ENCODE data around the gene SPTLC1. TPM values are rescaled to one million over a fixed set of nuclear protein-coding genes. Genes with fewer than 3 reads are reported as not detected.
"Not testable (repeated sequence)": the region's sequence is repeated elsewhere in the genome, so short reads cannot be mapped to it uniquely, and the experiment has no call there.

The SPTLC1 gene
- total RNA-seq, 1 donor = 124 TPM

DNA sequence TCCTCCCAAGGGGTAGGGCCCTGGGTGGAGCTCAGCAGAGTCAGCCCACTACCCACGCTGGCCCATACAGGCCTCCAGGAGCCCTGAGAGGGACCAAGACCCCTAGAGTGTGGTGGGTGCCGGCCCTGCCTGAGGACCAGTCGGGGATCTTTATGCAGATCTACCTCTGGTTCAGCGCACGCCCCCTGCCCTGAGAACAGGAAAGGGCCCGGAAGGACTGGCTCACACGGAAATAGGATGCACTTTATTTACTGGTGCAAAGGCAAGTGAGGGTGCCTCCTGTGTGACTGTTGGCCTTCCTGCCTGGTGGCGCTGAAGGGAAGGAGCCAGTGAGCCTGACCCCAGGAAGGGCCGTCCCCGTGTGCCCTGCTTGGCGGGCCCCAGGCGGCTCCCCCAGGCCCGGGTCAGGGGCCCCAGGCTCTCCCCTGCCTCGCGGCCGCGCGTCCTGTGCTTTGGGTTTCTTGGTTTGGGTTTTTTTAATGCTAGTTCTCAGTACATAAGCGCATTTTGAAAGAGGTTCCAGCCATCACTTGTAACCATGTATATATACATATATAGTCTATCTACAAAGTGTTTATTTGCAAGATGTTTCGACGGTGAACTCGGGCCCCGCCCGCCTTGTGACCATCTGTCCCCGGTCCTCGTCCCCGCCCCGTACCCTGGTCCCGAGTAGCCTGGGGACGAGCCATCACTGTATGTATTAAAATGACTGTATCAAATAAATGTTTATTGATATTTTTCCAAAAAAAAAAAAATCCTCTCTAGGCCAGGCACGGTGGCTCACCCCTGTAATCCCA, 88.8 kb downstream of the SPTLC1 start:
- peaks cover 3% of the 10 kb centered on the region for H3K36me3 ChIP-seq (ENCODE audit: insufficient read depth, low read length)
- H3K27ac ChIP-seq (ENCODE audit: low read depth, low read length) = no peak overlapping the region
- no peak overlapping the region for H3K4me2 ChIP-seq (ENCODE audit: insufficient read depth, low read length)
- H3K4me3 ChIP-seq (ENCODE audit: insufficient read depth, low read length) = no peak overlapping the region
- no peaks in the 10 kb centered on the region for H3K79me2 ChIP-seq (ENCODE audit: insufficient read depth, low read length)
- TF ChIP-seq, protein P1, sequence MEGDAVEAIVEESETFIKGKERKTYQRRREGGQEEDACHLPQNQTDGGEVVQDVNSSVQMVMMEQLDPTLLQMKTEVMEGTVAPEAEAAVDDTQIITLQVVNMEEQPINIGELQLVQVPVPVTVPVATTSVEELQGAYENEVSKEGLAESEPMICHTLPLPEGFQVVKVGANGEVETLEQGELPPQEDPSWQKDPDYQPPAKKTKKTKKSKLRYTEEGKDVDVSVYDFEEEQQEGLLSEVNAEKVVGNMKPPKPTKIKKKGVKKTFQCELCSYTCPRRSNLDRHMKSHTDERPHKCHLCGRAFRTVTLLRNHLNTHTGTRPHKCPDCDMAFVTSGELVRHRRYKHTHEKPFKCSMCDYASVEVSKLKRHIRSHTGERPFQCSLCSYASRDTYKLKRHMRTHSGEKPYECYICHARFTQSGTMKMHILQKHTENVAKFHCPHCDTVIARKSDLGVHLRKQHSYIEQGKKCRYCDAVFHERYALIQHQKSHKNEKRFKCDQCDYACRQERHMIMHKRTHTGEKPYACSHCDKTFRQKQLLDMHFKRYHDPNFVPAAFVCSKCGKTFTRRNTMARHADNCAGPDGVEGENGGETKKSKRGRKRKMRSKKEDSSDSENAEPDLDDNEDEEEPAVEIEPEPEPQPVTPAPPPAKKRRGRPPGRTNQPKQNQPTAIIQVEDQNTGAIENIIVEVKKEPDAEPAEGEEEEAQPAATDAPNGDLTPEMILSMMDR (IDR thresholded peaks at IDR 0.05; ENCODE audit: extremely low read depth, low read depth, low read length) = no peak
- H3K27me3 ChIP-seq (ENCODE audit: insufficient read depth, low read length) = no peaks in the 10 kb centered on the region
- no peaks in the 10 kb centered on the region for H3K4me1 ChIP-seq (ENCODE audit: insufficient read depth, low read length)
- DNase-seq (ENCODE audit: insufficient read length, low spot score, missing footprints) = no peak
- no peaks in the 10 kb centered on the region for H3K9me3 ChIP-seq (ENCODE audit: low read depth, low read length)
- H4K20me1 ChIP-seq (ENCODE audit: insufficient read depth, low read length) = no peaks in the 10 kb centered on the region
- H2AFZ ChIP-seq (ENCODE audit: low read length) = no peak overlapping the region

DNA sequence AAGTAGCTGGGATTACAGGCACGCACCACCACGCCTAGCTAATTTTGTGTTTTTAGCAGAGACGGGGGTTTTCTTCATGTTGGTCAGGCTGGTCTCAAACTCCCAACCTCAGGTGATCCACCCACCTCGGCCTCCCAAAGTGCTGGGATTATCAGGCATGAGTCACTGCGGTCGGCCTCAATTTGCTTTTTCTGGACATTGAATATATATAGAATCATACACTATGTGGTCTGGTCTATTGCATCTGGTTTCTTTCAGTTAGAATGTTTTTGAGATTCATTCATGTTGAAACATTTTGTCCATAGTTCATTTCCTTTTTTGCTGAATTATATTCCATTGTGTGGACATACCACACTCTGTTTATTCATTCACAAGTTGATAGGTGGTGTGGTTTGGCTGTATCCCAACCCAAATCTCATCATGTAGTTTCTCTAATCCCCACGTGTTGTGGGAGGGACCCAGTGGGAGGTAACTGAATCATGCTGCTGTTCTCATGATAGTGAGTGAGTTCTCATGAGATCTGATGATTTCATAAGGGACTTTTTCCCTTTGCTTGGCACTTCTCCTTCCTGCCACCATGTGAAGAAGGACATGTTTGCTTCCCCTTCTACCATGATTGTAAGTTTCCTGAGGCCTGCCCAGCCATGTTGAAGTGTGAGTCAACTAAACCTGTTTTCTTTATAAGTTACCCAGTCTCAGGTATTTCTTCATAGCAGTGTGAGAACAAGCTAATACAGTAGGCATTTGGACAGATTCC, 93.2 kb downstream of the SPTLC1 start:
- H3K4me2 ChIP-seq (ENCODE audit: insufficient read depth, low read length); H3K27ac ChIP-seq (ENCODE audit: low read depth, low read length); DNase-seq (ENCODE audit: insufficient read length, low spot score, missing footprints): not testable (repeated sequence)

DNA sequence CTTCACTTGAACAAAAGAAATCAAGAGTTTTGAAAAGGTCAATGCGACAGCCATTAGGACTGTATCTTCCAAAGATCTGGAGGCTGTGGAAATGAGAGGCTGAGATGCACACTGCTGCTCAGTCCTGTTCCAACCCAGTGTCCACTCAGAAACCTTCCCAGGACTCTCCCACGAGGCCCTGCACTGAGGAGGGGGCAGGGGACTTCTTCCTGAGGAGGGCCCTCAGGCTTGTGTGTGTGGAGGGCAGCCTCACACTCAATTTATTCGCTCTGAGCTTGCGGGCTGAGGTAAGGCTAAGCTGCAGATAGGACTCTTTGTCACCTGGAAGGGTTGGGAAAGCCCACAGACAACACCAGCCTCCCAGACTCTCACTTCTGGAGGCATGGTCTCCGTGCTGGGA, 95.6 kb downstream of the SPTLC1 start:
- H3K4me1 ChIP-seq (ENCODE audit: insufficient read depth, low read length) = no peaks in the 10 kb centered on the region
- H3K27me3 ChIP-seq (ENCODE audit: insufficient read depth, low read length) = peaks cover 6% of the 10 kb centered on the region
- no peaks in the 10 kb centered on the region for H3K9me3 ChIP-seq (ENCODE audit: low read depth, low read length)
- no peak overlapping the region for H3K4me3 ChIP-seq (ENCODE audit: insufficient read depth, low read length)
- DNase-seq (ENCODE audit: insufficient read length, low spot score, missing footprints) = no peak
- TF ChIP-seq, protein P1 (IDR thresholded peaks at IDR 0.05; ENCODE audit: extremely low read depth, low read depth, low read length) = no peak
- no peaks in the 10 kb centered on the region for H4K20me1 ChIP-seq (ENCODE audit: insufficient read depth, low read length)
- H2AFZ ChIP-seq (ENCODE audit: low read length) = no peak overlapping the region
- H3K4me2 ChIP-seq (ENCODE audit: insufficient read depth, low read length) = no peak overlapping the region
- no peaks in the 10 kb centered on the region for H3K79me2 ChIP-seq (ENCODE audit: insufficient read depth, low read length)
- no peaks in the 10 kb centered on the region for H3K36me3 ChIP-seq (ENCODE audit: insufficient read depth, low read length)
- no peak overlapping the region for H3K27ac ChIP-seq (ENCODE audit: low read depth, low read length)

More for the DNA sequence above, 93.2 kb downstream of the SPTLC1 start:
- not testable (repeated sequence) for H3K36me3 ChIP-seq (ENCODE audit: insufficient read depth, low read length); H3K27me3 ChIP-seq (ENCODE audit: insufficient read depth, low read length); H3K9me3 ChIP-seq (ENCODE audit: low read depth, low read length); H2AFZ ChIP-seq (ENCODE audit: low read length); H3K4me3 ChIP-seq (ENCODE audit: insufficient read depth, low read length); H3K79me2 ChIP-seq (ENCODE audit: insufficient read depth, low read length); H3K4me1 ChIP-seq (ENCODE audit: insufficient read depth, low read length); H4K20me1 ChIP-seq (ENCODE audit: insufficient read depth, low read length)

DNA sequence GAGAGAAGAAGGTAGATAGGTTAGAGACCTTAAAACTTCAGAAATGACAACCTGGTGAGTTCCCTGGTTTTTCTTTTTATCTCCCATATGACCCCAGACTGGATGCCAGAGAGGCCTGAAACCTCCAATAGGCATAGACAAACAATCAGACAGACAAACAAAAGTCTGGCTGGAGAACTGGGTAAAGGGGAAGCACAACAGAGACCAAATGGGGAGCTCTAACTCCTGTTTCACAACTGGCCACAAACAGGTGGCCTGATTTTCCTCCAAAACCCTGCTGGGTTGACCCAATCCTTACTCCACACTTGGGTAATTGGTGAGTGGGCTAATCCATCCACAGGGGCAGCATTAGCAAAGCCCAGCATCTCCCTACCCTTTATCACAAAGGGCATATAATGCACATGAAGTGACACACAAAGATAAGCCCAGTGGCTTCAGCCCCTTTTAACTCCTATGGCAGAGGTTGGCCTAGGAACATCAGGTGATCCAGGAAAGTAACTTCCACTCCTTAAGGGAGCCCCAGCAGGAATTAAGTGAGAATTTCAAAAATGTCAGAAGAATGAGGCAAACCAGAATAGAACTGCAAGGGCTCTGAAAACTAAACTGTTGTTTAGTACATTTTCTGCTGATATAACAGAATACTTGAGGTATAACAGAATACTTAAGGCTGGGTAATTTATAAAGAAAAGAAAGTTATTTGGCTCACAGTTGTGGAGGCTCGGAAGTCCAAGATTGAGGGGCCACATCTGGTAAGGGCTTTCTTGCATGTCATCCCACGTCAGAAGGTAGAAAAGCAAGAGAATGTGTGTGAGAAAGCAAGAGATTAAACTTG, 104.3 kb downstream of the SPTLC1 start:
- TF ChIP-seq, protein P1 (IDR thresholded peaks at IDR 0.05; ENCODE audit: extremely low read depth, low read depth, low read length) = no peak
- Histone ChIP-seq H3K36me3 (ENCODE audit: insufficient read depth, low read length) (no peaks in the 10 kb centered on the region), H3K4me1 (ENCODE audit: insufficient read depth, low read length) (no peaks in the 10 kb centered on the region), H3K79me2 (ENCODE audit: insufficient read depth, low read length) (no peaks in the 10 kb centered on the region), H3K4me2 (ENCODE audit: insufficient read depth, low read length) (no peak overlapping the region), H4K20me1 (ENCODE audit: insufficient read depth, low read length) (no peaks in the 10 kb centered on the region), H2AFZ (ENCODE audit: low read length) (no peak overlapping the region), H3K9me3 (ENCODE audit: low read depth, low read length) (no peaks in the 10 kb centered on the region), H3K27ac (ENCODE audit: low read depth, low read length) (no peak overlapping the region), H3K4me3 (ENCODE audit: insufficient read depth, low read length) (no peak overlapping the region), H3K27me3 (ENCODE audit: insufficient read depth, low read length) (peaks cover 8% of the 10 kb centered on the region)
- DNase-seq (ENCODE audit: insufficient read length, low spot score, missing footprints) = no peak

DNA sequence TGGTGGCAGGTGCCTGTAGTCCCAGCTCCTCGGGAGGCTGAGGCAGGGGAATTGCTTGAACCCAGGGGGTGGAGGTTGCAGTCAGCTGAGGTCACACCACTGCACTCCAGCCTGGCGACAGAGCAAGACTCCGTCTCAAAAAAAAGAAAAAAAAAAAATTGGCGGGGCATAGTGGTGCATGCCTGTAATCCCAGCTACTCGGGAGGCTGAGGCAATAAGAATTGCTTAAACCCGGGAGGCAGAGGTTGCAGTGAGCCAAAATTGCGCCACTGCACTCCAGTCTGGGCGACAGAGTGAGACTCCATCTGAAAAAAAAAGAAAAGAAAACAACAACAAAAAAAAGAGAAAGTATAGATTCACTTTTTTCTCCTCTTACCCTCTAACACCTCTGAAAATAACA, 105.0 kb downstream of the SPTLC1 start:
- not testable (repeated sequence) for H3K4me2 ChIP-seq (ENCODE audit: insufficient read depth, low read length); H3K36me3 ChIP-seq (ENCODE audit: insufficient read depth, low read length); DNase-seq (ENCODE audit: insufficient read length, low spot score, missing footprints); H3K79me2 ChIP-seq (ENCODE audit: insufficient read depth, low read length); H3K9me3 ChIP-seq (ENCODE audit: low read depth, low read length); H3K4me1 ChIP-seq (ENCODE audit: insufficient read depth, low read length); H3K4me3 ChIP-seq (ENCODE audit: insufficient read depth, low read length); H3K27ac ChIP-seq (ENCODE audit: low read depth, low read length); H4K20me1 ChIP-seq (ENCODE audit: insufficient read depth, low read length); H2AFZ ChIP-seq (ENCODE audit: low read length); H3K27me3 ChIP-seq (ENCODE audit: insufficient read depth, low read length)

All from osteoblast (primary cell).